Large intestine (tissue), 3 donors: ENCODE results near the gene ADGRV1. TPM values are rescaled to one million over a fixed set of nuclear protein-coding genes. Genes with fewer than 3 reads are reported as not detected.
"Not testable (repeated sequence)": the region's sequence is repeated elsewhere in the genome, so short reads cannot be mapped to it uniquely, and the experiment has no call there.

Experiments used
- DNase-seq, 2 donors: peaks; one replicate each; pipeline versions ENCODE4 v3.0.0 to v3.0.0-alpha.2; 2013
- H3K27ac ChIP-seq: one replicate; pipeline ENCODE4 v1.5.1; 2013; ENCODE audit warnings: low read length
- H3K27me3 ChIP-seq: 2 replicates; pipeline ENCODE4 v1.6.1; 2013; ENCODE audit warnings: low read length; ENCODE audit not compliant: control insufficient read depth, insufficient read depth
- H3K36me3 ChIP-seq: 2 replicates; pipeline ENCODE4 v1.6.1; 2013; ENCODE audit warnings: low read length; ENCODE audit not compliant: control insufficient read depth, insufficient read depth
- H3K4me1 ChIP-seq: one replicate; pipeline ENCODE4 v1.6.1; 2013; ENCODE audit warnings: low read length; ENCODE audit not compliant: control insufficient read depth, insufficient read depth
- H3K4me3 ChIP-seq: one replicate; pipeline ENCODE4 v1.5.1; 2013; ENCODE audit warnings: low read length
- H3K9me3 ChIP-seq: one replicate; pipeline ENCODE4 v1.6.1; 2013; ENCODE audit warnings: mild to moderate bottlenecking, low read depth, low read length, moderate library complexity; ENCODE audit not compliant: control insufficient read depth
- WGBS: methylation state at CpG from one replicate; pipeline ENCODE4 v1.1.5; 2013; ENCODE audit warnings: low lambda C conversion rate; ENCODE audit not compliant: insufficient coverage; 5-methylcytosine and 5-hydroxymethylcytosine counted together
- polyA plus RNA-seq: library from polyadenylated mRNA; unstranded; fragments of 120-200 nt; gene quantifications from one replicate; pipeline ENCODE4 v1.2.1, GENCODE V29; 2013

Gene ADGRV1
- polyA plus RNA-seq, 1 donor = 3.0 TPM

GRCh38 chr5:90618071-90618470 lies 59.5 kb downstream of the ADGRV1 start:
- H3K27me3 ChIP-seq = no peaks in the 10 kb centered on the region
- H3K27ac ChIP-seq = no peak overlapping the region
- WGBS = 100% methylated on average over 1 of the region's 5 CpGs
- no peaks in the 10 kb centered on the region for H3K9me3 ChIP-seq
- H3K4me1 ChIP-seq = no peaks in the 10 kb centered on the region
- no peaks in the 10 kb centered on the region for H3K36me3 ChIP-seq
- no peak for DNase-seq
- no peak overlapping the region for H3K4me3 ChIP-seq

- not testable (repeated sequence) for H3K27ac ChIP-seq, H3K4me3 ChIP-seq, H3K4me1 ChIP-seq, DNase-seq, H3K9me3 ChIP-seq, H3K27me3 ChIP-seq, H3K36me3 ChIP-seq
- no CpG with 5 or more reads among the region's 6 CpGs for WGBS
Observed at GRCh38 chr5:90619762-90620161, 61.2 kb downstream of the ADGRV1 start.

GRCh38 chr5:90621848-90622247 lies 63.3 kb downstream of the ADGRV1 start:
- Histone ChIP-seq H3K9me3 (no peaks in the 10 kb centered on the region), H3K4me3 (no peak overlapping the region), H3K36me3 (no peaks in the 10 kb centered on the region), H3K27ac (no peak overlapping the region), H3K4me1 (no peaks in the 10 kb centered on the region), H3K27me3 (no peaks in the 10 kb centered on the region)
- no peak for DNase-seq
- WGBS = 60% methylated on average over 1 of the region's 3 CpGs

GRCh38 chr5:90626493-90626892 lies 67.9 kb downstream of the ADGRV1 start:
- H3K4me3 ChIP-seq = no peak overlapping the region
- H3K4me1 ChIP-seq = no peaks in the 10 kb centered on the region
- no peaks in the 10 kb centered on the region for H3K36me3 ChIP-seq
- no peaks in the 10 kb centered on the region for H3K9me3 ChIP-seq
- DNase-seq = no peak
- WGBS = 92% methylated on average over 2 of the region's 2 CpGs
- H3K27ac ChIP-seq = no peak overlapping the region
- no peaks in the 10 kb centered on the region for H3K27me3 ChIP-seq

- no peak for DNase-seq
- WGBS = no CpG with 5 or more reads among the region's 6 CpGs
- no peak overlapping the region for H3K27ac ChIP-seq
- H3K9me3 ChIP-seq = no peaks in the 10 kb centered on the region
- H3K27me3 ChIP-seq = no peaks in the 10 kb centered on the region
- no peaks in the 10 kb centered on the region for H3K36me3 ChIP-seq
- no peaks in the 10 kb centered on the region for H3K4me1 ChIP-seq
- H3K4me3 ChIP-seq = no peak overlapping the region
Observed at GRCh38 chr5:90628492-90628891, 69.9 kb downstream of the ADGRV1 start.

GRCh38 chr5:90632791-90633190 lies 74.2 kb downstream of the ADGRV1 start:
- no peak overlapping the region for H3K27ac ChIP-seq
- no peak for DNase-seq
- H3K27me3 ChIP-seq = no peaks in the 10 kb centered on the region
- H3K4me1 ChIP-seq = no peaks in the 10 kb centered on the region
- no peak overlapping the region for H3K4me3 ChIP-seq
- H3K36me3 ChIP-seq = no peaks in the 10 kb centered on the region
- no peaks in the 10 kb centered on the region for H3K9me3 ChIP-seq
- no CpG with 5 or more reads among the region's 2 CpGs for WGBS

GRCh38 chr5:90636948-90637347 lies 78.4 kb downstream of the ADGRV1 start:
- Histone ChIP-seq H3K4me1 (no peaks in the 10 kb centered on the region), H3K27me3 (no peaks in the 10 kb centered on the region), H3K9me3 (no peaks in the 10 kb centered on the region), H3K27ac (no peak overlapping the region), H3K36me3 (no peaks in the 10 kb centered on the region), H3K4me3 (no peak overlapping the region)
- 0% methylated on average over 1 of the region's 1 CpG for WGBS
- DNase-seq = no peak

GRCh38 chr5:90637731-90638130 lies 79.1 kb downstream of the ADGRV1 start:
- H3K9me3 ChIP-seq = no peaks in the 10 kb centered on the region
- 71% methylated on average over 1 of the region's 3 CpGs for WGBS
- H3K4me1 ChIP-seq = no peaks in the 10 kb centered on the region
- no peak overlapping the region for H3K4me3 ChIP-seq
- H3K27me3 ChIP-seq = no peaks in the 10 kb centered on the region
- H3K36me3 ChIP-seq = no peaks in the 10 kb centered on the region
- DNase-seq = no peak
- H3K27ac ChIP-seq = no peak overlapping the region

GRCh38 chr5:90638878-90639277 lies 80.3 kb downstream of the ADGRV1 start:
- H3K4me3 ChIP-seq = no peak overlapping the region
- no peak for DNase-seq
- WGBS = 91% methylated on average over 3 of the region's 6 CpGs

GRCh38 chr5:90640484-90641059 lies 82.0 kb downstream of the ADGRV1 start:
- DNase-seq = no peak
- Histone ChIP-seq H3K9me3 (no peaks in the 10 kb centered on the region), H3K36me3 (no peaks in the 10 kb centered on the region), H3K27me3 (no peaks in the 10 kb centered on the region), H3K4me1 (no peaks in the 10 kb centered on the region), H3K27ac (no peak overlapping the region), H3K4me3 (no peak overlapping the region)
- 83% methylated on average over 2 of the region's 5 CpGs for WGBS

More at GRCh38 chr5:90638878-90639277, 80.3 kb downstream of the ADGRV1 start:
- Histone ChIP-seq H3K27ac (no peak overlapping the region), H3K9me3 (no peaks in the 10 kb centered on the region), H3K36me3 (no peaks in the 10 kb centered on the region), H3K4me1 (no peaks in the 10 kb centered on the region), H3K27me3 (no peaks in the 10 kb centered on the region)

- no peak overlapping the region for H3K27ac ChIP-seq
- no peak for DNase-seq
- no peaks in the 10 kb centered on the region for H3K9me3 ChIP-seq
- no peaks in the 10 kb centered on the region for H3K4me1 ChIP-seq
- H3K4me3 ChIP-seq = no peak overlapping the region
- no peaks in the 10 kb centered on the region for H3K27me3 ChIP-seq
- H3K36me3 ChIP-seq = no peaks in the 10 kb centered on the region
- 100% methylated on average over 1 of the region's 3 CpGs for WGBS
Observed at GRCh38 chr5:90641528-90641927, 82.9 kb downstream of the ADGRV1 start.
